AG04449 (cell line): ENCODE measurements around the gene ADCY6.

ENCODE experiments used
- CTCF ChIA-PET: fragments of 350-600 bp; formaldehyde crosslinking; extraction: SDS; loops from one replicate; lab custom pipeline; 2021; ENCODE audit warnings: antibody characterized with exemption; lab: Yijun Ruan, JAX
- POLR2A ChIA-PET: fragments of 400-600, 350-600 bp; formaldehyde crosslinking; extraction: SDS; loops from one replicate; lab custom pipeline; 2020; ENCODE audit warnings: antibody characterized with exemption, inconsistent platforms; lab: Yijun Ruan, JAX
- DNase-seq: peaks from one replicate; pipeline ENCODE4 v3.0.0-alpha.2; 2010; ENCODE audit warnings: low read depth, low spot score
- H3K4me3 ChIP-seq: 2 replicates; pipeline ENCODE4 v1.5.1; 2011; ENCODE audit warnings: low read depth, mild to moderate bottlenecking, control low read depth, low read length
- TF ChIP-seq, protein P1 (sequence below): IDR thresholded peaks from one replicate; pipeline ENCODE4 v1.5.1; 2011; ENCODE audit warnings: mild to moderate bottlenecking, moderate library complexity, low read length, control low read depth, inconsistent platforms; ENCODE audit not compliant: insufficient read depth; ENCODE audit errors: missing control alignments

Gene ADCY6

DNA sequence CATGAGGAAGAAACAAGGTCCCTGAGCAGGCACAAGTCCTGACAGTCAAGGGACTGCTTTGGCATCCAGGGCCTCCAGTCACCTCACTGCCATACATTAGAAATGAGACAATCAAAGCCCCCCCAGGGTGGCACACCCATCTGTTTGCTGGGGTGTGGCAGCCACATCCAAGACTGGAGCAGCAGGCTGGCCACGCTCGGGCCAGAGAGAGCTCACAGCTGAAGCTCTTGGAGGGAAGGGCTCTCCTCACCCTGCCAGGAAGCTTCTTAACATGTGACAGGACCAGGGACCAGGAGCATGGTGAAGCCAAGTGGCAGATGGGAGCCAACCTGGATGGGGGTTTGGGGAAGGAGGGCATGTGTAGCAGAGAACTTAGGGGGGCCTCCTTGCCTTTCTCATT, 39.4 kb upstream of the ADCY6 start:
- ChIA-PET CTCF (interaction anchor here (0.6 to 7.3 kb wide), 5 partner anchors 9 to 108 kb away, joined by 3 to 71 read pairs (median 6); no protein-coding TSS in a partner anchor), POLR2A (no interaction called here)
- TF ChIP-seq, protein P1, sequence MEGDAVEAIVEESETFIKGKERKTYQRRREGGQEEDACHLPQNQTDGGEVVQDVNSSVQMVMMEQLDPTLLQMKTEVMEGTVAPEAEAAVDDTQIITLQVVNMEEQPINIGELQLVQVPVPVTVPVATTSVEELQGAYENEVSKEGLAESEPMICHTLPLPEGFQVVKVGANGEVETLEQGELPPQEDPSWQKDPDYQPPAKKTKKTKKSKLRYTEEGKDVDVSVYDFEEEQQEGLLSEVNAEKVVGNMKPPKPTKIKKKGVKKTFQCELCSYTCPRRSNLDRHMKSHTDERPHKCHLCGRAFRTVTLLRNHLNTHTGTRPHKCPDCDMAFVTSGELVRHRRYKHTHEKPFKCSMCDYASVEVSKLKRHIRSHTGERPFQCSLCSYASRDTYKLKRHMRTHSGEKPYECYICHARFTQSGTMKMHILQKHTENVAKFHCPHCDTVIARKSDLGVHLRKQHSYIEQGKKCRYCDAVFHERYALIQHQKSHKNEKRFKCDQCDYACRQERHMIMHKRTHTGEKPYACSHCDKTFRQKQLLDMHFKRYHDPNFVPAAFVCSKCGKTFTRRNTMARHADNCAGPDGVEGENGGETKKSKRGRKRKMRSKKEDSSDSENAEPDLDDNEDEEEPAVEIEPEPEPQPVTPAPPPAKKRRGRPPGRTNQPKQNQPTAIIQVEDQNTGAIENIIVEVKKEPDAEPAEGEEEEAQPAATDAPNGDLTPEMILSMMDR: no peak
- H3K4me3 ChIP-seq: no peak overlapping the region
- no peak for DNase-seq

DNA sequence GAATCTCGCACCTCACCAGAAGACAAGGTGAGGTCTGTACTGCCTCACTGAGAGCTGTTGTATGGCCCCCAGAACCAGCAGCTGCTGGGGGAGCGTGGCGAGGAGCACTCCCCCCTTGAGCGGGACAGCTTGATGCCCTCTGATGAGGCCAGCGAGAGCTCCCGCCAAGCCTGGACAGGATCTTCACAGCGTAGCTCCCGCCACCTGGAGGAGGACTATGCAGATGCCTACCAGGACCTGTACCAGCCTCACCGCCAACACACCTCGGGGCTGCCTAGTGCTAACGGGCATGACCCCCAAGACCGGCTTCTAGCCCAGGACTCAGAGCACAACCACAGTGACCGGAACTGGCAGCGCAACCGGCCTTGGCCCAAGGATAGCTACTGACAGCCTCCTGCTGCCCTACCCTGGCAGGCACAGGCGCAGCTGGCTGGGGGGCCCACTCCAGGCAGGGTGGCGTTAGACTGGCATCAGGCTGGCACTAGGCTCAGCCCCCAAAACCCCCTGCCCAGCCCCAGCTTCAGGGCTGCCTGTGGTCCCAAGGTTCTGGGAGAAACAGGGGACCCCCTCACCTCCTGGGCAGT, 38.7 kb upstream of the ADCY6 start:
- ChIA-PET CTCF (interaction anchor here (0.6 to 7.3 kb wide), 5 partner anchors 8 to 160 kb away, joined by 3 to 71 read pairs (median 4); no protein-coding TSS in a partner anchor), POLR2A (interaction anchor here (1.6 kb wide), 1 partner anchor 13 kb away, joined by 6 read pairs; no protein-coding TSS in a partner anchor)
- no peak for DNase-seq
- TF ChIP-seq, protein P1: no peak
- no peak overlapping the region for H3K4me3 ChIP-seq

DNA sequence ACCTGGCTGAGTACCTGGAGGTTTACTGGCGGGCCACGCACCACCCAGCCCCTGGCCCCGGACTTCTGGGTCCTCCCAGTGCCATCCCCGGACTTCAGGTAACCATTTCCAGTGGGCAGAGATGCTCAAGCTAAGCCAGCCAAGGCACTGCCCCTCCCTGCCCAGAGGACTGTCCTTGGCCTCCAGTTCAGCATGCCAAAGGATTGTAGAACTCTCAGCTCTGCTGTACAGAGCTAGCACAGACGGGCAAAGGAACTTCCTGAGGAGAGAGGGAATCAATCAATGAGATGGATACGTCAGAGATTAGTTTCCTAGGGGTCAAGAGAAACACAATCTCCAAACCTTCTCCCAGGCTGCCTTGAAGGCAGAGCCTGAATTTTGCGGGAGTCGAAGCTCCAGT, 38.1 kb upstream of the ADCY6 start:
- no peak for DNase-seq
- H3K4me3 ChIP-seq: no peak overlapping the region
- ChIA-PET POLR2A (interaction anchor here (1.4 to 1.6 kb wide), 2 partner anchors 12 to 25 kb away, joined by 5 to 6 read pairs; partner anchors contain the start of gene DDX23), CTCF (interaction anchor here (0.9 to 7.3 kb wide), 4 partner anchors 12 to 161 kb away, joined by 3 to 71 read pairs (median 5); no protein-coding TSS in a partner anchor)
- TF ChIP-seq, protein P1: no peak

DNA sequence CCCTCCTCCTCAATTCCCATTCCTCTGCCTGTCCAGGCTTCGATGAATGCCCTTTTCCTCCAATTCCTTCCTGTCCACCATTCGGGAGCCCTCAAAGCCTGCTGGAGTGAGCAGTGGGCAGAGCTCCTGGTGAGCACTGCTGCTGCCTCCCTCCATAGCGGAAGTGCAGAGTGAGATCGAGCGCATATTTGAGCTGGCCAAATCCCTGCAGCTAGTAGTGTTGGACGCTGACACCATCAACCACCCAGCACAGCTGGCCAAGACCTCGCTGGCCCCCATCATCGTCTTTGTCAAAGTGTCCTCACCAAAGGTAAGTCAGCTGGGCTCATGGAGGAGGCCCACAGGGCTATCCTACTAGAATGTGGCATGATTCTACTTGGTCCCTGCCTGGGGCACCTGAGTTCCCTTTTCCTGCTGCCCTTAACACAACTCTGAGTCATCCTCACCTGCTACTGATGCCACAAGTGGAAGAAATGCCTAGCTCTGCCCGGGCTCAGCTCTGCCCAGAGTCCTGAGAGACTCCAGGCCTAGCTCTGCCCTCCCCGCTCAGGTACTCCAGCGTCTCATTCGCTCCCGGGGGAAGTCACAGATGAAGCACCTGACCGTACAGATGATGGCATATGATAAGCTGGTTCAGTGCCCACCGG, 37.4 kb upstream of the ADCY6 start:
- no peak overlapping the region for H3K4me3 ChIP-seq
- CTCF ChIA-PET: interaction anchor here (1.0 to 7.3 kb wide), 5 partner anchors 12 to 162 kb away, joined by 3 to 71 read pairs (median 5); partner anchors contain the start of gene DDX23
- TF ChIP-seq, protein P1: no peak
- DNase-seq: no peak
- POLR2A ChIA-PET: interaction anchor here (1.4 to 1.6 kb wide), 2 partner anchors 11 to 26 kb away, joined by 5 to 6 read pairs; partner anchors contain the start of gene DDX23

DNA sequence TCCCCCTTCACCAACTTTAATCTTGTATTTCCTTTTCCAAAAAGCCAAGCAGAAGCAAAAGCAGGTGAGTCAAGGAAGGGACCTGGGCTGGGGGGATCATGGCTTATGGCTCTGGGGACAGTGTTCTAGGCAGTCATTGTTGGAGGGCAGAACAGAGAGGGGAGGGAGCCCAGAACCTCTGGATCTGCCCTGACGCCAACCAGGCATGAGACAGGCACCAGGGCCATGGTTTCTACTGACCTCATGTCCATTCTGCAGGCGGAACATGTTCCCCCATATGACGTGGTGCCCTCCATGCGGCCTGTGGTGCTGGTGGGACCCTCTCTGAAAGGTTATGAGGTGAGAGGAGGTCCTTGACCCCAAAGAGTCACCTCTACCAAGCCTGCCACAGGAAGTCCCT, 36.0 kb upstream of the ADCY6 start:
- TF ChIP-seq, protein P1: no peak
- ChIA-PET POLR2A (interaction anchor here (2.1 kb wide), 1 partner anchor 10 kb away, joined by 7 read pairs; no protein-coding TSS in a partner anchor), CTCF (interaction anchor here (1.5 to 7.3 kb wide), 3 partner anchors 10 to 72 kb away, joined by 5 to 71 read pairs (median 17); no protein-coding TSS in a partner anchor)
- no peak for DNase-seq
- H3K4me3 ChIP-seq: no peak overlapping the region
